NB4 (cell line): ENCODE measurements around the gene CD82.

ENCODE experiments used
- CTCF ChIP-seq: IDR thresholded peaks from one replicate; pipeline ENCODE4 v1.5.1; 2012; ENCODE audit warnings: low read depth, low read length
- MAX ChIP-seq: IDR thresholded peaks from 2 replicates; pipeline ENCODE4 v1.6.1; 2011; ENCODE audit warnings: low read depth, low read length
- MYC ChIP-seq: IDR thresholded peaks from 2 replicates; pipeline ENCODE4 v1.6.1; 2011; ENCODE audit warnings: low read depth, low read length
- POLR2A ChIP-seq: IDR thresholded peaks from 2 replicates; pipeline ENCODE4 v1.6.1; 2011; ENCODE audit warnings: mild to moderate bottlenecking; ENCODE audit not compliant: insufficient read length; ENCODE audit errors: extremely low read depth

- TF ChIP-seq POLR2A, result no peak
- no peak for TF ChIP-seq CTCF
- no peak for TF ChIP-seq MYC
- TF ChIP-seq MAX, result no peak
Measured at GRCh38 chr11:44518968-44519550, 46.4 kb upstream of the CD82 start.
